Stimulated activated CD8-positive, alpha-beta memory T cell treated with anti-CD3 and anti-CD28 coated beads, Interleukin-2, amount 100 ng/mL, for 1 hour (primary cell): Measurements from ENCODE around the gene MYL4.
A peak's percentile ranks its signal among the peaks of the same experiment; 100 is the strongest.
"Not testable (repeated sequence)": the region's sequence is repeated elsewhere in the genome, so short reads cannot be mapped to it uniquely, and the experiment has no call there.

Experiments used
- DNase-seq, 2 donors: peaks; one replicate each; pipeline ENCODE4 v3.0.0-alpha.2; 2020; ENCODE audit warnings: low read depth in 2 of 2

Gene MYL4

DNA sequence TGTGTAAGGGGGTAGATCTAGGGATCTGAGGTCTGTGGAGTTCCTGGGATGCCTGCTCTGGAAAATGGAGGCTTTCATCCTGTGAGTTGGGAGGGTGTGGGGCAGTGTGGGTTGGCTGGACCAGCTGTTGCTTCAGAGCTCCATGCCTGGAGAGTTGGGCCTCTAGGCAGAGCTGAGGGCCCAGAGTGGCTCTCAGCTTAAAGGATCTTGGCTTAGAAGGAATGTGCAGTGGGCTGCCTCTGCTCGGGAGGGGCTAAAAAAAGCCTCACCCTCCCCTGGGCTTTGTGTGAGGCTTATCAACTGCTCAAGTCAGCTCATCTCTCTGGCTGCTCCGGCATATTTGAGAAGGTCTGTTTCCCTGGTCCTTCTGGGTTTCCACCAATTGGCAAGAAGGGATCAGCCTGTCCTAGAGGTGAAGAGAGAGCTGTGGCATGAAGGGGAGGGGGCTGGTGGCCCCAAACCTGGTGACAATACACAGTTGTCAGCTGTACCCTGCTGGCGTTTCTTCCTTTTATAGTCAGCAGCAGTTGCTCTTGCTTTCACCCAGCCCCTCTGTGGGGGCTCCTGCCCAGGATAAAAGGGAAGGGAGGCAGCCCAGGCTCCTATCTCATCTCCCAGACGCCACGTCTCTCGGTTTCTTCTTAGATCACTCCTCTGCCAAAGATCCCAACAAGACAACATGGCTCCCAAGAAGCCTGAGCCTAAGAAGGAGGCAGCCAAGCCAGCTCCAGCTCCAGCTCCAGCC is at the start of gene MYL4:
Gene MYL4, plus strand, starts transcription at position 605 of the 745 bp plus-strand sequence. Its CDS starts 75 bp downstream, at position 680.
- no peak for DNase-seq

DNA sequence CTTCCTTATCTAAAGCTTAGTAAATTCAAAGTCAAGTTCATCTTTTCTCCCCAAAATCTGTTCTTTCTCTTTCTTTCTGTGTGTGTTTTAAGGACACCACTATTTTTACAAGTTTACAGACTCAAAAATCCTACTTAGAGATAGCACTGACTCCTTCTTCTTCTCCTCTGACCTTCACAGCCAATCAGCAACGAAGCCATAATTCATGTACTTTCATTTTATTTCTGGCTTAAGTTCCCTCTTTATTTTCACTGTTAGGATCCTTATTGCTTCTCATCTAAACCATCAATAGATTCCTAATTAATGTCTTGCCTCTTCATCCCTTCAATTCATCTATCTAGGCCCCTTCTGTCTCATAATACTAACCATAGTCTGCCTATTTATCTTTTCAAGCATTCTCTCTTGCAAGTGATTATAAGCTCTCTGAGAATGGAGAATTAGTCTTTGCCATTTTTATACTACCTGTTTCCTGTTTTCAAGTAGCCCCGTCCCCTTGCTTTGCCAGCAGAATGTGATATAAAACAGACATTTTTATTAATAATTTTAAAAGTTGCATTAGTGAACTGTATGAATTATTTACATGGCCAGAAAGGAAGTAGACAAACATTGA is 47.0 kb upstream of the MYL4 start:
- no peak for DNase-seq

GRCh38 chr17:47164263-47164662 is 44.9 kb upstream of the MYL4 start:
- DNase-seq = no peak

GRCh38 chr17:47165137-47165536 is 44.0 kb upstream of the MYL4 start:
- no peak for DNase-seq

- DNase-seq = not testable (repeated sequence)
Measured at GRCh38 chr17:47166854-47167253, 42.3 kb upstream of the MYL4 start.

DNA sequence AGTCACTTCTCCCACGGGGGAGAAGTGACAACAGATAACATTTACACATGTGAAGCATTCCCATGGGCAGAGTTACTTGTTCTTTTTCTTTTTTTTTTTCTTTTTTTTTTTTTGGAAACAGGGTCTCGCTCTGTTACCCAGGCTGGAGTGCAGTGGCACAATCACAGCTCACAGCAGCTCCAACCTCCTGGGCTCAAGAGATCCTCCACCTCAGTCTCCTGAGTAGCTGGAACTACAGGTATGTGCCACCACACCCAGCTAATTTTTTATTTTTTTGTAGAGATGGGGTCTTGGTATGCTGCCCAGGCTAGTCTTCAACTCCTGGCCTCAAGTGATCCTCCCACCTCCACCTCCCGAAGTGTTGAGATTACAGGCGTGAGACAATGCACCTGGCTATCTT is 40.3 kb upstream of the MYL4 start:
- DNase-seq = not testable (repeated sequence)

GRCh38 chr17:47170710-47171109 is 38.4 kb upstream of the MYL4 start:
- no peak for DNase-seq

GRCh38 chr17:47172696-47173565 is 36.2 kb upstream of the MYL4 start:
- DNase-seq = no peak

- DNase-seq = not testable (repeated sequence)
Measured at GRCh38 chr17:47174823-47175222, 34.3 kb upstream of the MYL4 start.

- DNase-seq = no peak
Measured at GRCh38 chr17:47176389-47176826, 32.7 kb upstream of the MYL4 start.

DNA sequence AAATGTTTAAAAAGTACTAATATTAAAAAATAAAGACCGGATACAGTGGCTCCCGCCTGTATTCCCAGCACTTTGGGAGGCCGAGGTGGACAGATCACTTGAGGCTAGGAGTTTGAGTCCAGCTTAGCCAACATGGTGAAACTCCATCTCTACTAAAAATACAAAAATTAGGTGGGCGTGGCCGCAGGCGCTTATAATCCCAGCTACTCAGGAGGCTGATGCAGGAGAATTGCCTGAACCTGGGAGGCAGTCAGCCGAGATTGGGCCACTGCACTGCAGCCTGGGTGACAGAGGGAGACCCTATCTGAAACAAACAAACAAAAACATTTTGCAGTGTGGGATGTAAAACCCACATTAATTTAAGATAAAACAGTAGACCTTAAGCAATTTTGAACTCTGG is 31.9 kb upstream of the MYL4 start:
- no peak for DNase-seq

- DNase-seq = no peak
Measured at GRCh38 chr17:47179141-47179540, 30.0 kb upstream of the MYL4 start.

DNA sequence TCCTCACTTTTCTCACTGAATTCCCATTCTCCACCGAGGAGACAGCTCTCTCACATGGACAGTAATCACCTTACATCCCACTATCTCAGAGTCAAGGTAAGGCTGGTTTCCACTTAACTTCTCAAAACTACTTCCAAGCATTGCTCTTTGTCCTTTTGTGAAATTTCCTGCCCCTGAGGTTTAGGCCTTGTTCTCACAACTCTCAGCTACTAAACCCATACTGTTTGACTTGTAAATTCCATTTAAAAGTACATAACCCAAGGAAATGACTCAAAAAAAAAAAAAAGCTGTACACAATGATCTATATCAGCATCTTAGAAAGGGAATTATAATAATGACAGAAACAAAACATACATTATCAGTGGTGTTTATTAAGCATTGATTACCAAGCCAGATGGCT is 28.8 kb upstream of the MYL4 start:
- DNase-seq = no peak

GRCh38 chr17:47180988-47181387 is 28.2 kb upstream of the MYL4 start:
- not testable (repeated sequence) for DNase-seq

DNA sequence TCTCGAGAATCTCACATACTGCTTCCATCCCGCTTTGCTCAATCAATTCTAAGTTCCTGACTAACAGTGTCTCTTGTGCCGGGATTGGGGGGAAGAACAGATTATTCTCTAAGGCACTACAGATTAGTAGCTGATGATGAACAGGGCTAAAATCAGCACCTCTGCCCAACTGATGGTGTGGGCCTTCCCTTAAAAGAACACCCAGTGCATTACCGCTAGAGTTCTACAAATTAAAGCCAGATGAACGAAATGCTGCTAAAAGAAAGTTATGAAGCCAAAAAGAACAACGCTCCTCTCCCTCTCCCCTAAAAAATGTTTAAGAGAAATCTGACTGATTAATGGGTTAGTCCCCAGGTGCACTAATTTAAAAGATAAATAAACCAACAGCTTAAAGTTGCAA is 24.5 kb upstream of the MYL4 start:
- no peak for DNase-seq

DNA sequence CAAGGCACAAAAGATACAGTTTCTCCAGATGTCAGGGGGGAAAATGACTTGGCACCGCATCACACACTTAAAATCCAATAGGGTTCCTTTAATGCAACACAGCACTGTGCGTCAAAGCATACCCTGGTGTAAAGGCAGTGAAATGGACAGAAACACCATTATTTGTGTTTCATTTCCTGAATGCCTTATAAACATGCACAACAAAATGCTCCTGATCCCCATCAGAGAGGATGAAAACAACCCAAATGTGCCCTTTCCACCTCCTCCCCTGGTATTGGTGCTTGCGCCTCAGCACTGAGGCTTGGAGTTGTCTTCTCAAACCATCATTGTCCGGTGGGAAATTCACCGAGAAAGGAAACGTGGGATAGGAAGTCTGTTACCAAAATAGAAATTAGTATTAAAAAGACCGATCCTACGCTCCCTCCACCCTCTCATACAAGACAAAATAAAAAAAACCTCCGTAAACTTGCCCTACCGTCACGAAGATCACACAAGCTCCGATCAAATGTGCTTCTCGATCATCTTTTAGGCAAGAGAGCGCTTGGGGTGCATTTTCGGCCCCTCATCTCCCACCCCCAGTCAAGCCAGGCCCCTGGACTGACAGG is 20.8 kb upstream of the MYL4 start:
- DNase-seq = no peak

DNA sequence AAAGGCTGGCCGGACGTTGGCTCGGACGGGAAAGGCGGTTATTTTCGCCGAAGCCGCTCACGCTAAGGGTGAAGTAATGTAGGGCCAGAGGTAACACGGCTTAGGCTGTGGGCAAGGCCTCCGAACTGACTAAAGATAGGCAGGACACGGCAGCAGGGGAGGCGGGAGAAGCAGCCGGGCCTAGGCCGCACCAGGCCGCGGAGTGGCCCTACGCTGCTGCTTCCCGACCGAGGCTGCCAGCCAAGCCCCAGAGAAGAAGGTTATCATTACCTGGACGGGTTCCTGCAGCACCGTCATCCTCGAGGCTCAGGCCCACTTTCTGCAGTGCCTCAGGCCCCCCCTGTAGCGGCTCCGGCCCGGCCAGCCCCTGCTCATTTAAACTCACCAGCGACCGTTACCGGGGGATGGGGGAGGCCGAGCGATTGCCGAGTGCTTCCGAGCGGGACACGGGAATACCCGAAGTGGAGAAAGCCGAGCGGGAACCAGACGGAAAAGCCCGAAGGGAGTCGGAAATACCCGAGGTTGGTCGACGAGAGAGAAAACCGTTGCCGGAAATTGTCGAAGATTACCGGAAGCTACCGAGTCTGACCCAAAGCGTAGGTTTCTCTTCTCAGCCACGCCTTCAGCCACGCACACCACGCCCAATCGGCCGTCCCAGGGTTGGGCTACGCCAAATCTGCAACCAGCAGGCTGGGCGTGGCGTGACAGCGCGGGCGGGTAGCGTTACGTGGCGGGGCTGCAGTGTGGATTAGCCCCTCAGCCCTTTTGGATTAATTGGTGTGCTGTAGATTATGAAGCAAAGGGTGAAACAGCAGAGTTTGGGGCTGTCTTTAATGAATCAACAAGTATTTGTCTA is 20.0 kb upstream of the MYL4 start, which contains the start of gene CDC27:
Gene CDC27, minus strand, starts transcription at position 420 of the 856 bp plus-strand sequence. Its CDS starts 123 bp downstream, at position 297.
- peak; percentile 99 for DNase-seq

GRCh38 chr17:47189732-47190237 is 19.4 kb upstream of the MYL4 start:
- no peak for DNase-seq

DNA sequence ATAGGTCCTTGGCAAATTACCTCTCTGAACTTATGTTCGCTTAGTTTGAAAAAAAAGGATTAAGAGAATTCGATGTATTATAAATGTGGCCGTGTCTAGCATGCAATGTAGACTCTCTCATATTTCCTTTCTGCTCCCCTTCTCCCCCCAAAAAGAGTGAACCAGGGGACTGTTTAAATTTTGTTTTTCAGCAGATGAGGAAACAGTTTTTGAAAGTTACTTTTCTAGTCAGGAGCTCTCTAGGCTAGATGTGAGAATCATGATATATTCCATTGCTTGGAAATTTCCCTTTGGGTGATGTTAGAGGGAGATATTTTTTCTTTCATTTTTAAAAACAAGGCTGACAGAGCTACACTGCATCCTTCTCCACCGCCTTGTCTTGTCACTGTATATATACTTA is 18.9 kb upstream of the MYL4 start:
- no peak for DNase-seq

- DNase-seq = no peak
Measured at GRCh38 chr17:47190770-47191169, 18.4 kb upstream of the MYL4 start.

GRCh38 chr17:47192554-47192953 is 16.6 kb upstream of the MYL4 start:
- DNase-seq = no peak
